NCI-H2081 treated with DMSO at 0.1 percent for 48 hours (cell line): ENCODE results near the gene CPN2.

ENCODE experiments used
- DNase-seq: peaks from one replicate; lab custom pipeline; 2025; lab: John Stamatoyannopoulos, UW

CPN2 gene

DNA sequence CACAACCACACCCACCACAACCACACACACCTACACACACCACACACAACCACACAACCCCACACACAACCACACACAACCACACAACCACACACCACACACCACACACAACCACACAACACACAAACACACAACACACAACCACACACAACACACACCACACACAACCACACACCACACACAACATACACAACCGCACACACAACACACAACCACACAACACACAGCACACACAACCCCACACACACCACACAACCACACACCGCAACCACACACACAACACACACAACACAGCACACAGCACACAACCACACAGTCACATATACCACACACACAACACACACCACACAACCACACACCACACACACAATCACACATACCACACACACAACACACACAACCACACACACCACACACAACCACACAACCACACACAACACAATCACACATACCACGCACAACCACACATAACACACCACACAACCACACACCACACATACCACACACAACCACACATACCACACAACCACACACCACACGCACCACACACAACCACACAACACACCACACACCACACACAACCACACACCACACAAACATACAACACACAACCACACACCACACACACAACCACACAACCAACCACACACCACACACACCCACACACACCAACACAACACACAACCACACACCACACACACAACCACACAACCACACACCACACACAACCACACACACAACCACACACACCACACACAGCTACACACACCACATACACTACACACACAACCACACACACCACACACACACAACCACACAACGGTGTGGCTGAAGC, 23.7 kb downstream of the CPN2 start:
- no peak for DNase-seq

DNA sequence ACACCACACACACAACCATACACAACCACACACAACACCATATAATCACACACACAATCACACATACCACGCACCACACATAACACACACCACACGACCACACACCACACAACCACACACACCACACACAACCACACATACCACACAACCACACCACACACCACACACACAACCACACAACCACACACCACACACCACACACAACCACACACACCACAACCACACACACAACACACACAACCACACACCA, 24.2 kb downstream of the CPN2 start:
- DNase-seq = no peak

DNA sequence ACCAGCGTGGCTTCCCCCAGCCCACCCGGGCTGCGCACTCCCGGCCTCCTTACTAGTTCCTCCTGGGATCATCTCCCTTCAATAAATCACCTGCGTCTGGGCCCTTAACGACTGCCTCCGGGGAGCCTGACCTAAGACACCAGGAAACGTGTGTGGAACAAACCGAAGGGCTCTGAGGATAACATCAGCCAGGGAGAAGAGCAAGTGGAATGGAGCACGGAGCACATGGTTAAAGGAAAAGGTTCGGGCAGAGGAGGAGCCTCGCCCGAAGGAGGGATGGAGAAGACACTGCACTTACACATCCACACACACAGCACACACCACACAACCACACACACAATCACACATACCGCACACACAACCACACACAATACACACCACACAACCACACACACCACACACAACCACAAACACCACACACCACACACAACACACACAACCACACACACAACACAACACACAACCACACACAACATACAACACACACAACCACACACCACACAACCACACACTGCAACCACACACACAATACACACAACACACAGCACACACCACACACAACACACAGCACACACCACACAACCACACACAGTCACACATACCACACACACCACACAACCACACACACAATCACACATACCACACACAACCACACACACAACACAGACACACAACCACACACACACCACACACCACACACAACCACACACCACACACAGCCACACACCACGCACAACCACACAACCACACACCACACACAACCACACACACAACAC, 24.7 kb downstream of the CPN2 start:
- no peak for DNase-seq

DNA sequence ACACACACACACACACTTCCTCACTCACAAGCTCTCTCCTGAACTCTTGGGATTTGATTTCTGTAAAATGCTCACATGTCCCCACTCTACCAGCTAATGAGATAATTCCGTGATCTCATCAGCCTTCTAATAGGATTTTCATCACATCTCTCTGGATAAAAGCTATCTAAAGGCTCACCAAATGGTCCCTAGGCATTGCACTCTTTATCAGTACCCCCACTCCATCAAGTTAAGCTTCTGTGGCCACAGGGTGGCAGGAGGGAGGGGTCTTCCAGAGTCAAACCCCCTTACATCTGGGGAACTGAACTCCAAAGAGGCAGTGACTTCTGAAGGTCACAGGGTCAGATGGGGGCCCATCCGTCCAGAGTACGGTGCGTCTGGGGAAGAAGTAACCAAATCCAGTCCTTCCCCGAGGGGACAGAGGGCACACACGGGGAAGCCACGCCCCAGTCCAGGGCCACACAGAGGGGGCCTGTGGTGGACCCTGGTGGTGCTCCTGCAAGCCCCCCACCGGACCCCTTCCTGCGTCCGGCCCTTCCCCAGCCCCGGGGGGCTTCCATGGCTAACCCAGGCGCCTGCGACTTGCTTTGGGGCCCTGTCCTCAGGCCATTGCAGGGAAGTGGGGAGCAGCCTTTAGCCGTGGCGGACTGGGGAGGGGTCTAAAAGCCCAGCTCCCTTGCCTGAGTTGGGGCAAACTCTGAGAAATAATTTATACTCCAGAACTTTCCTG, 25.5 kb downstream of the CPN2 start:
- DNase-seq = no peak

DNA sequence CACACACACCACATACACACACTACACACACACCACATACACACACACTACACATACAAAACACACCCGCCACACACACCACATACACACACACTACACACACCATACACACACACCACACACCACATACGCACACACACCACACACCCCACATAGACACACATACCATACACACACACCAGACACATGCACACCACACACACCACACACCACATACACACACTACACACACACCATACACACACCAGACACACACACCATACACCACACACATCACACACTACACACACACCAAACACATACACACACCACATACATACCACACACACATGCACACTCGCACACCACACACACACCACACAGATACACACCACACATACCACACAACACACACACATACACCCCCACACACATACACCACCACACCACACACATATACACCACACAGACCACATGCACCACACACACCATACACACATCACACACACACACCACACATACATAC, 26.3 kb downstream of the CPN2 start:
- DNase-seq = no peak

DNA sequence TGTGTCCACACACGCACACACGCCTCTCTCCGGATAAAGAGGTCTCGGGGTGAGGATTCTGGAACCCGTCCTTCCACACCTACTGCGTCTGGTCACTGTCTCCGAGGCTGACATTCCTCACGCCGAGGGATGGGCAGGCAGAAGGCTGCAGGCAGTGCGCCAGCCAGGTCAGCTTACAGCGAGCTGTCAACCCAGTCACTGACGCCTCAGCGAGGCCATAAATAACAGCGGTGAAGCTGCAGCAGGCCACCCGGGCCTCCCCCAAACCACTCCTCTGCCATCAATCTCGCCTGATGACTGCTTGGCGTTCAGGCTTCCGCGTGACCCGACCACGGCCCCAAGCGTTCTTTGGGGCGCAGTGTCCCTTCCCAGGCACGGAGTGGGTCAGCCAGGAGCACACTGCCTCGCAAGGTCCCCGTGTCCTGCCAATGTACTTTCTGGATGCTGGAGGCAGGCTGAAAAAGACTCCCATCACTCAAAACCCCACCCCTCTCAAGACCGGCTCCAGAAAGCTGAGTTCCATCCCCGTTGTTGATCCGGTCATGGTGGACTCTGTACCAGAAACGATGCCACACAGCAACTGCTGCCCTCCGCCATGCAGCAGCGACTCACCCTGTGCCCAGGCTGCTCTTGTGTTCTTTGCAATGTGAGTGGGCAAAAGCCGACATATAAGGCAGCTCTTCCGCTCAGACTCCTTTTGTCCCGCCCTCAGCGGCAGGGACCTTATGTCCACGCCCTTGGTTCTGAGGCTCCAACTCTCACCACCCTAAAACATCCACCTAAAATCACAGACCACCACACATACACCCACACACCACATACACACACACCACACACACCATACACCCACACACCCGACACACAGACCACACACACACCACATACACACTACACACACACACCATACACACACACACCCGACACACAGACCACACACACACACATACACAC, 27.1 kb downstream of the CPN2 start:
- DNase-seq = no peak

DNA sequence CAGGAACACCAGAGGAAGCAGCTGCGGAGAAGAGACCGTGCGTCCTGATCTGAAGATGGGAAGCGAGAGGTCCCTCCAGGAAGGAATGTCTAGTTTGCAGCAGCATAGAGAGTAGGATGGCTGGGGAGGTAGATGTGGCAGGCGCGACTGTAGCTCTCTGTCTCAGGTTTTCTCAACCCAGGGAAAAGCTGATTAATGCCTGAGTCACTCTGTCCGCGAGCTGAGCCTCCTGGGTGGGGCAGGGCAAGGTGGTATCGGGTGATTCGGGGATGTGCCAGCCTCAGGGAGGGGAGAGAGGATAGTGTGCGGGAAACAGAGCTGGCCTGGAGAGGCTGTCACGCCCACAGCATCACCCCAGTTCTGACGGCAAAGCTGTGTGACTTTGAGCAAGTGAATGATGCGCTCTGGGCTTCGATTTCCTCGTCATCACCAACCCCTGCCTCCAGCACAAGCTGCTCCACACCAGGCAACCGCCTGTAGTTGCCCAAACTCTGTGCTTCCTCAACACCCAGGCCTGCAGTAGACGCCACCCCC, 28.4 kb downstream of the CPN2 start:
- DNase-seq = no peak

DNA sequence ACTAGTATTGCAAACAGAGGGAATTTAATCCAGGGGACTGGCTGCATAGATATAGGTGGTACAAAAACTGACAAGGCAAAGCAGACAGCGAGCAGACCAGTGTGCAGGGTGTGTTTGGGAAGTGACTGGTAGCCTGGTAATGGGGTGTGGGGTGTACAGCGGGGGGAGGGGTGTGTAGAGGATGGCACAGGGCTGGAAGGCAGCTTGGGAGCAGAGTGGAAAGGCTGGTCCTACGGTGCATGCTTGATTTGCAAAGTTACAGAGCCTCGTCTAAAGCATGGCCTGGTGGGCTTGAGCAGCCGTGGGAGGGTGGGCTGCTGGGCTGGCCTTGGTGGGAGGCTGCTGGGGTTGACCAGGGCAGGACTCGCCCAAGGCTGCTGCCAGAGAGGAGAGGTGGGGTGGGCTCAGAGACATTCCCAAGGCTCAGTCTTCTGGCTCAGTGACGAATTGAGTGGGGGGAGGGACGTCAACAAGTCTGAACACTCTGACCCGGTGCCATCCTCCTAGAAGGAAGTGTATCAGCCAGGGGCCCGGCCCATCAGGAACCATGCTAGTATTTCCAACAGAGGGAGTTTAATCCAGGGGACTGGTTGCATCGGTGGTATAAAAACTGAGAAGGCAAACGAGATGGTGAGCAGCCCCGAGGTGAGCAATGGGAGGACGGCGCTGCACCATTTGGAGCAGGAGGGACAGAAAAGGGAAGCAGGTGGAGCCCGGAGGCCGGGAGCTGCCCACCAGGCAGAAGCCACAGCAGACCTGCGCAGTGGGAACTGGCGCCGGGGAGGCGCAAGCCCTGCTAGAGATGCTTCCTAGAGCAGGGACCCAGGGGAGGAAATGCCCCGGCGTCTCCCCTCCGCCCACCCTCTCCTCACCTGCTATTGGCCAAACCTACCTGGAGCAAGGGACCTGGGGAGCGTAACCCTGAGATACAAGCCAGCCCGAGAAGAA, 29.2 kb downstream of the CPN2 start:
- no peak for DNase-seq

DNA sequence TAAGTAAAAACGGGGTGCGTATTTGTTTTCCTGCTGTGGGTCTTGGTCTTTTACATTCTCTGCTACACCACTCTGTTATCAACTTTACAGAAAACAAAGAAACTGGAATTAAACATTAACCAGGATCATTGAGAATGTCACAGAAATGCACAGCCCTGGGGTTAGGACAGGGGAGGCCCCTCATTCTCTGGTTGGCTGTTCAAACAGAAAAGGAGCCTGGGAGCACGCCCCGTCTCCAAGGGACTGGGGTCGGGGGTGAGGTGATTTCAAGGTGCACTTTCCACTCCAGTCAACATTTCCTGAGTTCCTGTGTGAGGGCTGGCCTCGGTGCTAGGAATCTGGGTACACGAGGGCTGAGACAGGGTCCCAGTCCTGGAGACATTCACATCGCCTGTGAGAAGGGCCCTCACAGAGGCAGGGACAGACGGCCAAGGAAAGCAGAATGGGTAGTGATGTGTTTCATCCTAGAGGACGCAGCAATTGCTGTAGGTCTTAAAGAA, 30.3 kb downstream of the CPN2 start:
- DNase-seq = no peak

DNA sequence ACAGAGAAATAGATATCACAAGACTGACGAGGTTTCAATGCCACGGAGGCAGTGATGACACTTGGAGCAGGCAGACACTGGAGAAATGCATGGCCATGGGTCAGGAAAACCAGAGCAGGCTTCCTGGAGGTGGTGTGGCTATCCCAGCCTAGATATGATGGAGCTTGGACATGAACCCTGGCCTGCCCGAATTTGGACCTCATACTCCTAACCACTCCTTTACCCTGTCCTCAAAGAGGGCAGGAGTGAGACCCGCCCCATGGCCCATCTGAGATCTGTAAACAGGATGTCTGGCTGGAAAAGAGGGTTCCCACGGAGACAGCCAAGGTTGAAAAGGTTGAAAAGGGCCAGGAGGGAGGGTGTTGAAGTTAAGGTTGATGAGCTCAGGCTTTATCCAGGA, 31.0 kb downstream of the CPN2 start:
- DNase-seq = no peak

DNA sequence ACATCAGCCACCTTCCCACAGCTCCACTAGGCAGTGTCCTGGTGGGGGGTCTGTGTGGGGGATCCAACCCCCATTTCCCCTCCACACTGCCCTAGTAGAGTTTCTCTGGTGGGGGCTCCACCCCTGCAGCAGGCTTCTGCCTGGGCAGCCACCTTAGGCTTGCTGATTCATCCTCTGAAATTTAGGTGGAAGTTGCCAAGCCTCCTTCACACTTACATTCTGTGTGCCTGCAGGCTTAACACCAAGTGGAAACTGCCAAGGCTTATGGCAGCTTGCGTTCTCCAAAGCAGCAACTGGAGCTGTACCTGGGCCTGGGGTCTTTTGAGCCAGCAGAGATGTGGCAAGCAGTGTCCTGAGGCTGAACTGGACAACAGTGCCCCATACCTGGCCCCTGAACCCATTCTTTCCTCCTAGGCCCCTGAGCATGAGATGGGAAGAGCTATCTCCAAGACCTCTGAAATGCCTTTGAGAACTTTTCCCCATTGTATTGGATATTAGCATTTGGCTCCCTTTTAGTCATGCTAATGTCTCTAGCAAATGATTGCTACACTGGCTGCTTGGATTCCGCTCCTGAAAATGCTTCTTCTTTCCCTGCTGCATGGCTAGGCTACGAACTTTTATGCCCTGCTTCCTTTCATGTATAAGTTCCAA, 32.5 kb downstream of the CPN2 start:
- DNase-seq = no peak

DNA sequence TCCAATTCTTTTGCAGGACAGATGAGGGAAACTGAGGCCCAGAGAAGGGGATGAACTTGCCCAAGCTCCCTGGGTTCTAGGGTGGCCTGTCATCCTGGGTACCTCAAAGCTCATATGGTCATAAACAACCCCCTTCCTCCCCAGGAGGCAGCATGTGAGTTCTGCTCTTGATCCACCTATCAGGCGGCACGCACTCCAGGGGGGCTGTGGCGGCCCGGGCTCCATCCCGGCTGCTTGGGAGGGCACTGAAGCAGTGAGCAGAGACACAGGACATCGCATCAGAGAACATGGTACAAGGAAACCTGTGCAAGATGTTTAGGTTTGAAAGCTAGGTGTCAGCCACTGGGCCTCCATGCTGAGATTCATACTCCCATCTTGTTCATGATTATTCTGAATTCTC, 34.2 kb downstream of the CPN2 start:
- no peak for DNase-seq

DNA sequence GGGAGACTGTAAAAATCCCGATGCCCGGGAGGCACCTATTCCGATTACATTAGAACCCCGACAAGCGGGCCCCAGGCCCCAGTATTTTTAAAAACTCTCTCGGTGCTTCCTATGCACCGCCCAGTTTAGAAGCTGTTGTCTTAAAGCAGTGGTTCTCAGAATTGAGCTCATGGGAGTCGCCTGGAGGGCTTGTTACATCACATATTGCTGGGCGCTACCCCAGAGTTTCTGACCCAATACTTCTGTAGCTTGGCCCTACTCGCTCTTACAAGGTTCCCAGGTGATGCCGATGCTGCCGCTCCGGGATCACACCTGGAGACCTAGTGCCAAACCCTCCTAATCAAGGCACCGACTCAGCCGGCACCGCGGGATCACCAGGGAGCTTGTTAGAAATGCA, 35.2 kb downstream of the CPN2 start:
- DNase-seq = no peak

DNA sequence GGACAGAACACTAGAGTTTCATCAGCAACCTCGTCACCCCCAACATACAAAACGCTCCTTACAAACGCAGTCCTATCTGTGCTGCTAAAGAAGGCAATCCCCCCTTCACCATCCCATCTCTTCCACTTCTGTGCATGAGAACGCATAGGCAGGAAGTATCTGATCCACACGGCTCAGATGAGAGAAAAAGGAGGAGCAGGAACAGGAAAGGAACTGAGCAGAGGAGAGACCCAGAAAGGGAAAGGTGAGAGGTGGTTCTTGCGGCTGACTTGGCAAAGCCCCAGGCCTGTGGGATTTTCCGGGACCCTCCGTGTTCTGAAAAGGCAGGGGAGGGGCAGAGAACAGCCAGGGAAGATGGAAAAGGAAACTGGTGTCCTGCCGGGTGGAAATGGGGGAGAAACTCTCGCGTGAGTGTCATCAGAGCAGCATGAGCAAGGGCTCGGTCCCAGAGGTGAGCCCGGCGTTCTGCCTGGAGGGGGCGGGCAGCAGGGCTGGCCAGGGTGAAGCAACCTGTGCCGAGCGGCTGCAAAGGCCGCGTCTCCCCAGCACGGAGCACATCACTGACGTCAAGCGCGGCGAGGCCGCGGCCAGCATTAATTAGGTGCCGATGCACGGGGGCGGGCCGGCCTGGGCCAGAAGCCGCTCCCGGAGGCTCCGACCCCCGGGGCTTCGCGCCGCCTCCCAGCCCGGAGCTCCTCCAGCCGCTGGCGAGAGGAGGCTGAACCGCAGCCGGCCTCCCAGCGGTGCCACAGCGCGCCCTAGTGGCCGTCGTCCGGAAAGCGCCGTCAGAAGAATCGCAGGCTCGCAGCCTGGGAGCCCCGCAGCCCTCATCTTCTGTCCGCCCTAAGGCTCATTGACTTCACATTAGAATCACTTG, 35.8 kb downstream of the CPN2 start:
- peak; percentile 76 for DNase-seq

DNA sequence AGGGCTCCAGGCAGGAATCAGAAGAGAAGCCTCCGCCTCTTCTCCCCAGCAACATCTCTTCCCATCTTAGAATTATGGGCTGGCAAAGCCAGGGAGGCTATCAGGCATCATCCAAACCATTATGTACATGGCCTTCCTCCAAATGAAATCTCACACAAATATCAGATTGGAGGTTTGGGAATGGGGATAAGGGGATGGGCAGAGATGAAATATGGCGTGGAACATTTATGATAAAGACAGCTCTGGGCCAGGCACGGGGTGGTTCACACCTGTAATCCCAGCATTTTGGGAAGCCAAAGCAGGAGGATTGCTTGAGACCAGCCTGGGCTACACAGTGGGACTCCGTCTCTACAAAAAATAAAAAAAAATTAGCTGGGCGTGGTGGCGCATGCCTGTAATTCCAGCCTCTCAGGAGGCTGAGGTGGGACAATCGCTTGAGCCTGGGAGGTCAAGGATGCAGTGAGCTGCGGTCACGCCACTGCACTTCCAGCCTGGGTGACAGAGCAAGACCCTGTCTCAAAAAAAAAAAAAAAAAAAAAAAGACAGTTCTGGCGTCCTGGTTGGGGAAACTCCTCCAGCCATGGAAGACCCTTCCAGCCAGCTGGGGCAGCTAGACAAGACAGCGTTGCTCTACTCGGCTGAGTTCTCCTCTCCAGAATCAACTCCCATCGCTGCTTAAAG, 36.6 kb downstream of the CPN2 start:
- DNase-seq = no peak

DNA sequence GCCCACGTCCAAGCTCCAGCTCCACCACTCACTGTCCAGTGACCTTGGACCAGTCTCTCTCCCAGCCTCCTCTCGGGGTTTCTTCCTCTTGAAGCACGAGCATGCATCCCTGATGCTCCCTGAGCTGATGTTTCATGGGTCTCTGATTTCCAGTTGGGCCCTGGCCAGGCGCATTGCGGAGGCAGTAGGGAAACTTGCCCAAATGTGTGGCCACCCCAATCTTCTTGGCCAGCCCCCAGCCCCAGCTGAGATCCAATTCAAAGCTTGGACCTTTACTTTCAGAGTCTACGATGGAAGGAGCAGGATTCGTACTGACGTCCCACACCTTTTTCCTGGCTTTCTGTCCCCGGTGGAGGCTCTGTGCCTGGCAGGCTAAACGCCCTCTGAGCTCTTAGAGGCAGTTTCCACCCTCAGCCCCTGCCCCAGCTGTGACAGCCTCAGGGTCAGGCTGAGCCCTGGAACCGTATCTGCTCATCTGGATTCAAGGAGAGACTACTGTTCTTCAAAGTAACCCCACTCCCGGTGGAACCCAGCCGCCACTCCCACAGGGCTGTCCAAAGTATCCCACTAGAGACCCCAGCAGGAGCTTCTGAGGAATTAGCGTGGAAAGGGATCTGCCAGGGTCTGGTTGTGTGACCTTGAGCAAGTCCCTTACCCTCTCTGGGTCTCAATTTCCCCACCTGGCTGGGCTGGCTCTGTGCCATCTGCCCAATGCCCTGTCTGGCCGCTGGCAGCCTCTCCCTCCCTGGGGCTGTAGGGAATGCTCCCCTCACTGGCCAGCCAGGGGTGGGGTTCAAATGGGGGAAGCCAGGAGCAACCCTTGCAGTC, 37.4 kb downstream of the CPN2 start:
- no peak for DNase-seq

DNA sequence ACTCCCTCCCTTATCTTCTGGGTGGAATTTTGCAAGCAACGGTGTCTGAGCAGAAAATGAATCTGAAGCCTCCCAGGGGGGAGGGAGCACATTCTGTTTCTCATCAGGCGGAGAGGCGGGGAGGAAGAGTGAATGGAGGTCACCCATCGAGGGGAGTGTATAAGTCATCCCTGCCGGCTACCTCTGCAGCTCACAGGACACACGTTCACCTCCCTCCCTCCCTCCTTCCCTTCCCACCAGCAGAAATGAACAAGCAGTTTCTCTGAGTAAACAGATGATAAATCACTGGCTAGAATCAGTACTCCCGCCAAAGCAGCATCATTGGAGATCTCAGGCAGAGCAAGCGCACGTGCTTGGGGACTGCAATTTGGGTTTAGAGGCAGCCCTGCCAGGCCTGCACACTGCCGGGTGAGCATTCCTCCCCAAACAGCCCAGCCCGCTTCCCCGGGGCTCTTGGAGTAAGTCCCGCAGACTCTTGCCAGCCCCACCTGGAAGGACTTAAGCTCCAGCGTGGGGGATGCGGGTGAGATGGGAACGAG, 38.3 kb downstream of the CPN2 start:
- DNase-seq = peak; percentile 87
